Adrenal gland (tissue), 5 donors: ENCODE data around the gene EFNA5.

Experiments used
- POLR2A ChIP-seq, 2 donors: fragments of 450-650 bp; IDR thresholded peaks; one replicate each; pipeline ENCODE4 v1.6.1; 2017; ENCODE audit warnings: antibody characterized with exemption in 2 of 2, mild to moderate bottlenecking in 2 of 2, moderate library complexity in 1 of 2
- TF ChIP-seq, protein P1 (sequence below), 6 experiments: fragments of 450-650 bp in 4 of 6; fragments of 200-600 bp in 2 of 6; sonication (generic) in 1 of 6; IDR thresholded peaks; 1 replicate in 5 of 6; 2 replicates in 1 of 6; pipeline versions ENCODE4 v1.5.1 to v1.8.0; 2016 to 2021; ENCODE audit warnings: antibody characterized with exemption in 6 of 6, mild to moderate bottlenecking in 2 of 6, moderate library complexity in 1 of 6
- donor health status: DM: no; HTN: no; CAD: no.

- TF ChIP-seq, protein P1, sequence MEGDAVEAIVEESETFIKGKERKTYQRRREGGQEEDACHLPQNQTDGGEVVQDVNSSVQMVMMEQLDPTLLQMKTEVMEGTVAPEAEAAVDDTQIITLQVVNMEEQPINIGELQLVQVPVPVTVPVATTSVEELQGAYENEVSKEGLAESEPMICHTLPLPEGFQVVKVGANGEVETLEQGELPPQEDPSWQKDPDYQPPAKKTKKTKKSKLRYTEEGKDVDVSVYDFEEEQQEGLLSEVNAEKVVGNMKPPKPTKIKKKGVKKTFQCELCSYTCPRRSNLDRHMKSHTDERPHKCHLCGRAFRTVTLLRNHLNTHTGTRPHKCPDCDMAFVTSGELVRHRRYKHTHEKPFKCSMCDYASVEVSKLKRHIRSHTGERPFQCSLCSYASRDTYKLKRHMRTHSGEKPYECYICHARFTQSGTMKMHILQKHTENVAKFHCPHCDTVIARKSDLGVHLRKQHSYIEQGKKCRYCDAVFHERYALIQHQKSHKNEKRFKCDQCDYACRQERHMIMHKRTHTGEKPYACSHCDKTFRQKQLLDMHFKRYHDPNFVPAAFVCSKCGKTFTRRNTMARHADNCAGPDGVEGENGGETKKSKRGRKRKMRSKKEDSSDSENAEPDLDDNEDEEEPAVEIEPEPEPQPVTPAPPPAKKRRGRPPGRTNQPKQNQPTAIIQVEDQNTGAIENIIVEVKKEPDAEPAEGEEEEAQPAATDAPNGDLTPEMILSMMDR (IDR thresholded peaks at IDR 0.05), result no peak
- TF ChIP-seq POLR2A (IDR thresholded peaks at IDR 0.05), result no peak
Measured at GRCh38 chr5:107670087-107670931, 428 bp downstream of the EFNA5 start.
